K562 (cell line): ENCODE measurements around the gene SLC5A5. TPM values are rescaled to one million over a fixed set of nuclear protein-coding genes. Genes with fewer than 3 reads are reported as not detected.

ENCODE experiments used
- REST ChIP-seq, 2 experiments: fragments of 450-650 bp; formaldehyde crosslinking in 1 of 2; IDR thresholded peaks; 2 replicates each; pipeline versions ENCODE4 v1.4.0 to v1.6.1; 2014 to 2020; ENCODE audit warnings: mild to moderate bottlenecking in 2 of 2, borderline replicate concordance in 1 of 2, low read depth in 1 of 2
- polyA plus RNA-seq, 8 experiments: library from polyadenylated mRNA; depleted of rRNA in 4 of 8; stranded (reverse) in 5 of 8; unstranded in 3 of 8; fragments of >200 nt; fragmentation: Nextera tagmentation in 2 of 8; fragmentation: Illumina TruSeq in 1 of 8; extraction: Ambion mirVana in 2 of 8; extraction: Trizol in 1 of 8; gene quantifications; 2 replicates each; pipeline versions ENCODE4 v1.2.1 to v1.2.3, GENCODE V29; 2011 to 2014; ENCODE audit warnings: inconsistent platforms in 1 of 8, missing spikeins in 1 of 8
- total RNA-seq, 7 experiments: library from RNA; depleted of rRNA in 6 of 7; stranded (reverse); fragments of >200 nt in 6 of 7; fragmentation: Illumina TruSeq in 2 of 7; extraction: Trizol in 2 of 7; gene quantifications; 2 replicates each; pipeline versions ENCODE4 v1.2.1 to v1.2.3, GENCODE V29; 2011 to 2021; ENCODE audit warnings: low replicate concordance in 1 of 7

SLC5A5 gene
- total and polyA plus RNA-seq, 9 of the 15 experiments (the other 6 are each of a cell fraction or from before 2014, with no cell fraction given): 0.10 to 0.73 (median 0.23) TPM

DNA sequence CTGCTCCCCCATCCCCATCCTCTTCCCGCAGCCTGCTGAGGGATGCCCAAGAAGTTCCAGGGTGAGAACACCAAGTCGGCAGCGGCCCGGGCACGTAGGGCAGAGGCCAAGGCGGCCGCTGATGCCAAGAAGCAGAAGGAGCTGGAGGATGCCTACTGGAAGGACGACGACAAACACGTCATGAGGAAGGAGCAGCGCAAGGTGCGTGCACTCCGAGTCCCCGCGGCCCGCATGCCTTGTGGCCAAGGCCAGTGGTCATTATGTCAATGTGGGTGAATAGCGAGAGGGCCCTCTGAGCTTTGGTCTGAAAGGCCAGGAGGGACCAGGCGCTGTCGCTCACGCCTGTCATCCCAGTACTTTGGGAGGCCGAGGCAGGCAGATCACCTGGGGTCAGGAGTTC lies 64.6 kb downstream of the SLC5A5 start (continued):
- TF ChIP-seq REST (IDR thresholded peaks at IDR 0.05; ENCODE audit: borderline replicate concordance) (no peak), REST (CRISPR knock-in tag; IDR thresholded peaks at IDR 0.05; ENCODE audit: low read depth) (no peak)
